GM08714 (cell line): ENCODE measurements around the gene JPH4.
A peak's percentile ranks its signal among the peaks of the same experiment; 100 is the strongest.

Experiments
- H3K4me3 ChIP-seq: fragments of 200-500 bp; sonication (Bioruptor generic); 2 replicates; pipeline ENCODE4 v1.5.1; 2014; ENCODE audit warnings: mild to moderate bottlenecking, low read length, inconsistent platforms
- ZNF274 ChIP-seq: IDR thresholded peaks from 2 replicates; pipeline ENCODE4 v1.6.1; 2012; ENCODE audit warnings: mild to moderate bottlenecking, low read depth, low read length

JPH4 gene

DNA sequence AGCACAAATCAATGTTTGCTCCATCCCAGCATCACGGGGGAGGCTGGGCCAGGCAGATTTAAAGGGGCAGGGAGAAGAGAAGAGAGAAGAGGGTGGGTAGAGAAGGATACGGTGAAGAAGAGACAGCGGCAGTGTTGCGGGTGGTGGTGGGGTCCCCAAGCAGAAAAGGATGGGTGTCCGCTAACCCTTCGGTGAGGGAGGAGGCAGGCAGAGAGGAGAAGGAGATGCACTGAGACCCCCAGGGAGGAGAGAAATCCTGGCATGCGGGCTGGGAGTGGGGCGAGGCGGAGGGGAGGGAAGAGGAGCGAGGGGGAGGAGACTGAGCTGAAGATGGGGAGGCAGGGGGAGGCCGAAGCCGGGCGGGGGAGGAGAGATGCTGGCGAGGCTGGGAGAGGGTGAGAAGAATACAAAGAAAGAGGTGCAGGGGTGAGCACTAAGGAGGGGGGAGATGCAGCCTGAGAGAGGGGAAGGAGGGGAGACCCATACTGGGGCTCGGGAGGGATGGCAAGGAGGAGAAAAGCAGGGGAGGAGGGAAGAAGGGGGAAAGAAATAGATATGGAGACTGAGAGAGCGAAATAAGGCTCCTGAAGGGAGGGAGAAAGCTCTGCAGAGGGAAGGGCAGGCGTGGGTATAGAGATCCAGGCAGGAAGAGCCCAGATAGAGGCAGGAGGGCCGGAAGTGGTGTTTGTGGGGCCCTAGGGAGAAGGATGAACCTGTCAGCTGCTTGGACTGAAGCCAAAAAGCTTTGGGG lies at the start of gene JPH4:
TSS of gene JPH4 (minus strand) at position 231 of the 751 bp plus-strand sequence. CDS start 1,337 bp downstream, outside the sequence.
- no peak for TF ChIP-seq ZNF274
- peak within 1 kb of the TSS; percentile 53; the same call in 1 of the 2 replicates for H3K4me3 ChIP-seq

DNA sequence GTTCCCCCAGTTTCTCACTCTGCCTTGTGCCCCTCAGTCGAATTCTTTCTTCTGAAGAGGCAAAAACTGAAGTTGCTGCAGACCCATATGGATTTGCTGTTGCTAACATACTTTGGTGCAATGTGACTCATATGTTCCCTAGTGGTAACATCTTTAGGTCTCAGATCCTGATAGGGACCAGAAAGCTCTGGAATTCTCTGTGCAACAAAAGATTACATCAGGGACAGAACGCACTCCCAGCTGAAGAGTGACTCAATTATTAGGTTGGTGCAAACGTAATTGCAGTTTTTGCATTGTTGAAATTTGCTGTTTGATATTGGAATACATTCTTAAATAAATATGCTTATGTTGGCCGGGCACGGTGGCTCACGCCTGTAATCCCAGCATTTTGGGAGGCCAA lies 49.4 kb upstream of the JPH4 start:
- TF ChIP-seq ZNF274, result no peak
- no peak overlapping the region for H3K4me3 ChIP-seq

DNA sequence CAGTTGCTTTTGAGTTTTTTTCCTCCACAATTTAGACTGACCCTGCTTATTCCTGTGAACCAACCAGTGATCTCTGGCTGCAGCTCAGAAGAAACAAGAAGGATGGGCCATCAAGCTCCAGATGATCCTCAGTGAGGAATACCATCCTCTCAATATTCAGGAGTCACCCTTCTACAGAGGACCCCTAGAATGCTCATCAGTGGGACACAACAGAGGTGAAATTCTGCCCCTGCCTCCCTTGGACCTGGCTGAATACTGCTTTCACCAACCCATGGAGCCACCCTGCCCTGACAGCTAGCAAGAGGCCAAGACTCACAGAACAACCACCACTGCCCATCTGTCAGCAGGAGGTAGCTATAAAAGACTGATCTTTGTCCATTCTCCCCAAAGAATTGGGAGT lies 48.4 kb upstream of the JPH4 start:
- no peak for TF ChIP-seq ZNF274
- H3K4me3 ChIP-seq, result no peak overlapping the region

DNA sequence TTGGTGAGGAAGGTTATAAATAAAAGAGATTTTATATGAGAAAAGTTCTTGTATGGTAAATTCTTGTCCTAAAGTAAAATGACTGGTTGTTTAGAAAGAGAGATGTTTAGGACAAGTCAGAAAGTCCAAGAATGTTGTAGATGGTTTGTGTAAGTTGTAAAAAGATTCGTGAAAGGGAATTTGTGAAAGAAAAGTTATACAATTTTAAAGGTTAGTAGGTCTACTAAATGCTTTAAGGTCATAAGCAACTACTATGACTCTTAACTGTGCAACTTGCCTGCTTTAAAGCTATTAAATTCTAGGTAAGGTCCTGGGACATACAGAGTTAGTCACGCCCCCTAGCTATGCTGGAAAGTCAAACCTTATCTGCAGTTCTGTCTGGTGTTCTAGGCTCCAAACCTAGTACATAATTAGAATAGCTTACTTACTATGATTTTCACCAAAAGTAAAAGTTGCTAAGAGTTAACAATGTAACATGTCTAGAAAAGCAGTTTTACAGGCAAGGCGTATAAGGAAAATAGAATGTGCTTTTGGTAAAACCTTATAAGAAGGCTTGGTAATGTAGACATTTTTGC lies 46.3 kb upstream of the JPH4 start:
- no peak overlapping the region for H3K4me3 ChIP-seq
- no peak for TF ChIP-seq ZNF274

DNA sequence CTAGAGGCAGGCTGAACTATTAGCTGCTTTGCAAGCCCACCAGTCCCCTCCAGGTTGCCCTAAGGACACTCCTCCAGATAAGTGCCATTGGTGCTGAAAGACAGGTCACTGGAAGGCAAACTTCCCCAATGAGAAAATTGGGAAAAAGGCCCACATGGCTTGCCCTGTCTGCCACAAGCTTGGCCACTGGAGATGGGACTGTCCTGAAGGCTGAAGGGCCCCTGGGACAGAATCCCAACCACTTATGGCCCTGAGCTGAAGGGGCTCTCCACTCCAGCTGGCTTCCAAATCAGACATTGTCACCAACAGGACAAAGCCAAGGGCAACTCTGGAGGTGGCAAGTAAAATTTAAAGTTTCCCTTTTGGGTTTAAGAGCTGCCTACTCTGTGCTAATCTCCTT lies 45.4 kb upstream of the JPH4 start:
- TF ChIP-seq ZNF274, result no peak

DNA sequence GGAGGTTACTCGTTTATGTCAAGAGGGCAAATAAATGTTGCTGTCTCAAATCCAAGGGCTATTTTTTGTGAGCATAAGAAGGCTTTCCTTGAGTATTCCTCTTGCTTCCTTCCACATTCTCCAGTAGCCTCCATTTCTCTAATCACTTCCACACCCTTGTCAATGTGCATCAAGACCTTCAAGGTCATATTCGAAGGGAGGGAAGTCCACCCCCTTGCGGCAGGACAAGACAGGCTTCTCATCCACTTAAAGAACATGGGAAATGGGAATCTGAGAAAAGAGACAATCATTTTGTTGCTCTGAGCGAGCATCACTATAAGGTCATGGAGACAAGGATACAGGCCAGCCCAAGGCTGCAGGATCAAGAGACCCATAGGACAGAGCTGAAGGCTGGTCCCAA lies 44.4 kb upstream of the JPH4 start:
- no peak overlapping the region for H3K4me3 ChIP-seq
- no peak for TF ChIP-seq ZNF274

More for the DNA sequence above, 45.4 kb upstream of the JPH4 start:
- no peak overlapping the region for H3K4me3 ChIP-seq

DNA sequence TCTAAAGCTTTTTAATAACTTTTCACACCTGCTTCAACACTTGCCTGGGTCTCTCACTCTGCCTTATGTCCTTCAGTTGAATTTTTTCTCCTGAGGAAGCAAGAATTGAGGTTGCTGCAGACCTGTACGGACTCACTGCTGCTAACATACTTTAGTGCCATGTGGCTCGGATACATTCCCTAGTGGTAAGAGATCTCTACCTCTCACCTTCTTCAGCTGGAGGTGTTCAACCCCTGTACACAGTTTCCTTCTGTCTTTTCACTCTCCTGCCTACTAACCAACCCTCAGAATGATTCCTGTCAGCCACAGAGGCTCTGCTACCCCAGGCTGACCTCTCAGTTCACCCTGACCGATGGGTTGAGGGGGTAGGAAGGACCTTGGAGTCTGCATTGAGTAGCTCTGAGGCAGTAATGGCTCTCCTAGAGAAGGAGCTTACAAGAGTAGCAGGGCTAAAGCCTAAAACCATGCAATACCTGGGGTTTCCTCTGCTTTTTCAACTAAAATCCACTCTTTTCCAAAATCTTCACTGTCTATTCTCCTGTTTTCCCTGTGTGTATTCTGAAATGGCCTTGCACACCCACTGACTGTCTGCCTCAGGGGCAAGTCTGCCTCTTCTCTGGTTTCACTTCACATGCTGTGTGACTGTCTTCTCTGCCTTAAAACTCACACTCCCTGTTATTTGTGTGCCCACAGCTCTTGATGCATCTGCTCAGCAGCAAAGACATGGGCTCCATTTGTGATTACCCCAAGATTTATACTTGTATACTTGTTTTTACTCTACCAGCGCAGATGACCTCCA lies 43.5 kb upstream of the JPH4 start:
- H3K4me3 ChIP-seq, result no peak overlapping the region
- TF ChIP-seq ZNF274, result no peak

DNA sequence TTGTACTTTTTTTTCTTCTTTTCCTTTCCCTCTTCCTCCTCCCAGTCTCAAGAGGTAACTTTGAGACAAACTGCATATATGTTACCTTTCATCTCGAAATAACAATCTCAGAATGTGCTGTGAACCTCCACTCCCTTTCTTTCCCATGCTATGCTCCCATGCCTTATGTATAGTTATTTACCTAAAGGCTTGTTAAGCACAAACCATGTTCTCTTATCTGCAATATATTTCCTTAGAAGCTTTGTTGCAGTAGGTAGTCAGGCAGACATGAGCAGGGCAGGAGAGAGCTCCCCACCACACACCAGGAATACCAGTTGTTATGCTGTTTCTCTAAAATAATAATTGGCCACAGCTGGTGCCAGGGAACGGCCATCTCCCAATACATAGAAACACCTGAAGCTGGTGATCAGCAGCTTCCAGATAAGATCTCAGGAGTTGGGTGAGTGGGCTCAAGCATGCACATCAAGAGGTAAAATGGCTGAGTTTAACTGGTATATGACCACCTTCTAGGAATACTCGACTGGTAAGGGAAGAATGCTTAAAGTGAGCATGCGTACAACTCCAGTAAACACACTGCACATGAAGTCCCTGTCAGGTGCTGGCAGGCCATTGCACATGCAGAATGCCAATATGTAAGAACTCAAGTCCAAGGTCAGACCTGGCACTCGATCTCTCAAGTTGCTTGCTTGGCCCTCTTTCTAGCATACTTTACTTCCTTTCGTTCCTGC lies 42.8 kb upstream of the JPH4 start:
- no peak for TF ChIP-seq ZNF274
- H3K4me3 ChIP-seq, result no peak overlapping the region

DNA sequence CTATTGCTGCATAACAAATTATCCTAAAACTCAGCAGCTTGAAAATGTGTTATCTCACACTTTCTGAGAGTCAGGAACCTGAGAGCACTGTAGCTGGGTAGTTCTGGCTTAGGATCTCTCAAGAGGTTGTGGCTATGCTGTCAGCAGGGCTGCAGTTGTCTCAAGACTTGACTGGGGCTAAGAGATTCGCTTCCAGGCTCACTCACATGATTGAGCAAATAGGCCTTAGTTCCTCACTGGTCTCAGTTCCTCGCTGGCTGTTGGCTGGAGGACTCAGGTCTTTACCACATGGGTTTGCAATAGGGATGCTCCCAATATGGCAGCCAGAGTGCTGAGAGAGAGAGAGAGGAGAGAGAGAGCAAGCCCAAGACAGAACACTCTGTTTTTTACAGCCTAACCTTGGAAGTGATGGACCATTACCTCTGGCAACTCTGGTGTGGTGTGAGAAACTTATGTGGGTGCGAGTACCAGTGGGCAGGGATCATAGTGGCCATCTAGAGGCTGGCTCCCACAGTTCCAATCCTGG lies 41.6 kb upstream of the JPH4 start:
- no peak for TF ChIP-seq ZNF274
- H3K4me3 ChIP-seq, result no peak overlapping the region

DNA sequence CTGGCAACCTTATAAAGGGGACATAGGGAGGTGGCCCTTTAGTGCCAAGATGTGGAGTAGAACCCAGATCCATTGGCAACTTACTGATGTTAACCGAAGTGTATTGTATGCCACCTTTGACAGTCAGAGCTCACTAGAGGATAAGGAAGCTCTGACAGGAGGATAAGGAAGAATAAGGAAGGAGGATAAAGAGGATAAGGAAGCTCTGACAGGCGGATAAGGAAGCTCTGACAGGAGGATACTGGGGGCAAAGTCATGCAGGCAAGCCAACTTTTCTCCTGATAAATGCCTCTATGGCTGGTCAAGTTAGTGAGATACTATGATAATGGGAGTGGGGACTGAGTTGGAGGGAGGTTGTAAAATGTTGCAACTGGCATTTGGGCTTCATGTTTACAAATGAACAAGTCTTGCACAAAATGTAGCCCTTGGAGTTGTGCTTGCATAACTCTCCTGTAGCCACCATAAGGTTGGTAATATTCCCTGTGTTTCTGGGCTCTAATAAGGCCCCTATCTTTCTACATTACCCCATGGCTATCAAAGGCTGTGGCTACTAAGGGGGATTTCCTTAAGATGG lies 39.9 kb upstream of the JPH4 start:
- no peak overlapping the region for H3K4me3 ChIP-seq
- no peak for TF ChIP-seq ZNF274

DNA sequence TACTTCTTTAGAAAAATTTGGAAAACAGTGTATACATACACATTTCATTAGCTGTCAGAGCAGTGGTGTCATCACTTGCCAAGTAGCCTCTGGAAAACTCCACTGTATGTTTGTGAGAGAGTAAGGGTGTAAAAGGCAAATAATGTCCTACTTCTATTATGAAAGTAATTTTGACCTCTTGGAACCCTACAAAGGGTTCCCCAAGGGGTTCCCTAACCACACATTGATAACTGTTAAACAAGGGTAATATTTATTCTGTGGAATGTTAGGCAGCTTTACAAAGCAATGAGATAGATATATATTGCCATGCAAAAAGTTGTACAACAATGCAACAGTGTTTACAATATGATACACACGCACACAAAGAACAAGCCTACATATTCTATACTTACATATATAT lies 38.9 kb upstream of the JPH4 start:
- H3K4me3 ChIP-seq, result no peak overlapping the region
- TF ChIP-seq ZNF274, result no peak

DNA sequence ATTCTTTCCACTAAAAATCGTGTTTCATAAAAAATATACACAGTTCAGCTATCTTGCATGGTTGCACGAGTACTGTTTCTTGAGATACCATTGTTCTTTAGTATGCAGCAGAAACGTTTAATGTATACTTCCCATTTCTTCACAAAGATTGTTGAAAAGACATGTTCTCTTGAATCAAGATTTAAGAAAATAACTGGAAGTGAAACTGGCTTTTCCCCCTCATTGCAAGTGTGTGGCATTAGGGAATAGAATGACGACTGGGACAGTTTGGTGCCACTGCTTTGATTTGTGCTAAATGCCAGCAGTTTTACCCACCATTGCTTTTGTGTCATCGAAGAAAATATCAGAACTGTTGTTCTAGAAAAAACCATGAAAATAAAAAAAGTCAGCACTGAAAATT lies 37.3 kb upstream of the JPH4 start:
- H3K4me3 ChIP-seq, result no peak overlapping the region
- TF ChIP-seq ZNF274, result no peak

DNA sequence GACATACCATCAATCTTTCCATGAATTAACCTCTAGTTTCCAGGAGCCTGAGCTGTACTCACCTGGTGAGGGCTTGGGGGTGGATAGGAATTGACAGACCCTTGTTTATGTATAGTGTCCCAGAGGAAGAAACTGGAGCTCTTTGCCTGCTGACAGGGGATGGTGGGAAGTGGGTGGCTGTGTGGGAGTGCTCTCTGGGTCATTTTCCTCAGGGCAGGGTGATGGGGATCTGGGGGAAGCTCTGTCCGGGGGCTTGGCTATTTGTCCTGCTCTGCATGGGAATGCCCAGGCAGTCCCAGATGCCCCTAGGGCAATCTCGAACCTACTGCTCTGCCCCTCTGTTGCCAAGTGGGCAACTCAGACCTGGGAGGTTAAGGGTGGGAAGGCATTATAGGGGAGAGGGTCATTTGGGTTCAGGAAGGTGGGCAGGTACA lies 35.8 kb upstream of the JPH4 start:
- TF ChIP-seq ZNF274, result no peak

More for the DNA sequence above, 35.8 kb upstream of the JPH4 start:
- H3K4me3 ChIP-seq, result no peak overlapping the region
